ENCODE results near the gene AKAP13. TPM values are rescaled to one million over a fixed set of nuclear protein-coding genes. Genes with fewer than 3 reads are reported as not detected.

Gene AKAP13
- total and polyA plus RNA-seq, 3 donors from 2014 or later = 79.5 to 207 (median 187) TPM

GRCh38 chr15:85333132-85333831, 47.1 kb upstream of the AKAP13 start:
- 39 to 49% methylated on average over 6 of the region's 6 CpGs for WGBS, 2 donors
- peak overlapping the region; percentile 56 to 85 for H3K27ac ChIP-seq

GRCh38 chr15:85334241-85334640, 46.2 kb upstream of the AKAP13 start:
- 94% methylated on average over 6 of the region's 6 CpGs for WGBS, 2 donors
- Histone ChIP-seq H3K4me3 (no peak overlapping the region), H3K27ac (peak overlapping the region; percentile 56 to 85), H3K27me3 (no peaks in the 10 kb centered on the region), H3K9me3 (no peaks in the 10 kb centered on the region), H3K4me1 (peaks cover 22% of the 10 kb centered on the region), H3K36me3 (ENCODE audit: low read depth, missing control alignments) (no peaks in the 10 kb centered on the region)
- no peak for DNase-seq
- intact Hi-C loops (cut with DNase I; ENCODE audit: low total_unique reads) = no loop called here
- no peak for TF ChIP-seq CTCF (IDR thresholded peaks at IDR 0.05)
- TF ChIP-seq POLR2A (IDR thresholded peaks at IDR 0.05) = no peak

More at GRCh38 chr15:85333132-85333831, 47.1 kb upstream of the AKAP13 start:
- H3K4me1 ChIP-seq = peaks cover 22% of the 10 kb centered on the region
- TF ChIP-seq POLR2A (IDR thresholded peaks at IDR 0.05) = no peak
- no peak for TF ChIP-seq CTCF (IDR thresholded peaks at IDR 0.05)
- no peaks in the 10 kb centered on the region for H3K27me3 ChIP-seq
- no peak overlapping the region for H3K4me3 ChIP-seq
- H3K36me3 ChIP-seq (ENCODE audit: low read depth, missing control alignments) = no peaks in the 10 kb centered on the region
- no peaks in the 10 kb centered on the region for H3K9me3 ChIP-seq
- intact Hi-C loops (cut with DNase I; ENCODE audit: low total_unique reads) = no loop called here
- peak; percentile 43 for DNase-seq

- TF ChIP-seq POLR2A (IDR thresholded peaks at IDR 0.05) (no peak), CTCF (IDR thresholded peaks at IDR 0.05) (no peak)
- Histone ChIP-seq H3K9me3 (no peaks in the 10 kb centered on the region), H3K27ac (no peak overlapping the region), H3K27me3 (no peaks in the 10 kb centered on the region), H3K4me1 (peaks cover 18% of the 10 kb centered on the region), H3K36me3 (ENCODE audit: low read depth, missing control alignments) (no peaks in the 10 kb centered on the region), H3K4me3 (no peak overlapping the region)
- 52 to 57% methylated on average over 13 of the region's 13 CpGs for WGBS, 2 donors
- no peak for DNase-seq
- intact Hi-C loops (cut with DNase I; ENCODE audit: low total_unique reads) = no loop called here
These were observed 45.0 kb upstream of the AKAP13 start for GRCh38 chr15:85335193-85335942.

- Histone ChIP-seq H3K27ac (no peak overlapping the region), H3K4me1 (peaks cover 12% of the 10 kb centered on the region), H3K9me3 (no peaks in the 10 kb centered on the region), H3K4me3 (no peak overlapping the region), H3K27me3 (no peaks in the 10 kb centered on the region), H3K36me3 (ENCODE audit: low read depth, missing control alignments) (no peaks in the 10 kb centered on the region)
- no peak for TF ChIP-seq POLR2A (IDR thresholded peaks at IDR 0.05)
- TF ChIP-seq CTCF (IDR thresholded peaks at IDR 0.05) = no peak
- DNase-seq = no peak
- 77 to 85% methylated on average over 5 of the region's 5 CpGs for WGBS, 2 donors
- intact Hi-C loops (cut with DNase I; ENCODE audit: low total_unique reads) = no loop called here
These were observed 43.5 kb upstream of the AKAP13 start for GRCh38 chr15:85336880-85337279.

All from testis (tissue), 3 donors.